GM19193 (cell line): ENCODE results near the gene CST9.

Experiments
- POLR2A ChIP-seq: IDR thresholded peaks from 4 replicates; pipeline ENCODE4 v1.6.1; 2011; ENCODE audit not compliant: insufficient read depth, insufficient read length; ENCODE audit errors: extremely low read depth

Gene CST9

GRCh38 chr20:23608251-23608846, 2.6 kb upstream of the CST9 start:
- no peak for TF ChIP-seq POLR2A

GRCh38 chr20:23607497-23608245, 2.0 kb upstream of the CST9 start:
- no peak for TF ChIP-seq POLR2A

- no peak for TF ChIP-seq POLR2A
Measured at GRCh38 chr20:23606652-23607049, 934 bp upstream of the CST9 start.

- TF ChIP-seq POLR2A, result no peak
Measured at GRCh38 chr20:23604306-23604705, 1.4 kb downstream of the CST9 start.

GRCh38 chr20:23603321-23603720, 2.4 kb downstream of the CST9 start:
- no peak for TF ChIP-seq POLR2A

DNA sequence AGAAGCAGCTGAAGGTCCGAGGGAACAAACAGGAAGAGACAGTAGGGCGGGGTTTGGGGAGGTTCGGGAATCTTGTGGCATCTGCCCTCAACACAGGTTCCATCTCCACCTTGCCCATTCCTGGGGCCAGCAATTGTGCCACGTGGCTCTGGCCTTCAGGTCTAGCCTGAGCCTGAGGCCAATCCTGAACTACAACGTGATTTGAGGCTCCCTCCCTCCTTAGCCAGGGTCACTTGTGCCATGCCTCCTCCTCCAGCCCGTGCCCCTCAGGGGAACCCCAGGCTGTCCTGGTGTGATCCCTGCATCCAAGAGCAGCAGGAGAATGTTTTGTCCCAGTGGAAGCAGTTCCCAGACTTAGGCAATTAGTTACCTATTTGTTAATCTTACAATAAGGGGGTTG, 3.0 kb downstream of the CST9 start:
- no peak for TF ChIP-seq POLR2A

DNA sequence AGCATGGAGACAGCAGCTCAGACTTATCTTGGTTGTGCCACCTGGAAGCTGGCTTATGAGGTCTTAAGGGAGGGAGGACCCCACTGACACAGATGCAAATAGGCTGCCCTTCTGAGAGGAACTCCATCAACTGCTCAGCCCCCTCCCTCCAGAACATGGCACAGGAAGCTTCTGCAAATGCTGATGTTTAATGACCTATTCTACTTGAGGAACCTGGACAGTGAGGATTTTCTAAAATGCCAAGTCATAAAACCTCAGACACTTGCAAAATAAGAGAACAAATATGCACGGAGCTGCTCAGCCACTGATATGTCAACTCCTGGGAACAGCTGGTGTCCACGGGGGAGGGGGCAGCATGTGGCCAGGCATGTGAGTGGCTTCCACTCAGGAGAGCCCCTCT, 3.5 kb downstream of the CST9 start:
- TF ChIP-seq POLR2A, result no peak

DNA sequence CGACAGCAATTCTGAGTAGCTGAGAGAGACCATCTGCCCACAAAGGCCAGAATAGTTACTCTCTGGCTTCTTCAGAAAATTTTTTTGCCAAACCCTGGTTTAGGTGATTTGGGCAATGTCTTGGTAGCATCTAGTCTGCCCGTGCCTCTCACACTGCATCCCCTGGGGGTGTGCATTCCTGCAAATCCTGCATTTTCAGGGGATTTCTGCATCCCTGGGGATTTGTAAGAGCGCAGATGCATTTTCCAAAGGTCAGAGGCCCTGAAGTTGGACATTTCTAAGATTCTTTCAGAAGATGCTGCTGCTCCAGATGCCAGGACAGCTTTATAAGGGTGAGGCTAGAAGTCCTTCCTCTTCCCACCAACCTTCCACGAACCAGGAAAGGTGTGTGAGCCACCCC, 4.0 kb downstream of the CST9 start:
- no peak for TF ChIP-seq POLR2A

GRCh38 chr20:23598481-23598880, 7.2 kb downstream of the CST9 start:
- TF ChIP-seq POLR2A, result no peak

- no peak for TF ChIP-seq POLR2A
Measured at GRCh38 chr20:23596579-23597250, 9.0 kb downstream of the CST9 start.

- no peak for TF ChIP-seq POLR2A
Measured at GRCh38 chr20:23595941-23596340, 9.8 kb downstream of the CST9 start.

GRCh38 chr20:23588434-23589403, 17.0 kb downstream of the CST9 start:
- no peak for TF ChIP-seq POLR2A

- no peak for TF ChIP-seq POLR2A
Measured at GRCh38 chr20:23587631-23588030, 18.1 kb downstream of the CST9 start.

DNA sequence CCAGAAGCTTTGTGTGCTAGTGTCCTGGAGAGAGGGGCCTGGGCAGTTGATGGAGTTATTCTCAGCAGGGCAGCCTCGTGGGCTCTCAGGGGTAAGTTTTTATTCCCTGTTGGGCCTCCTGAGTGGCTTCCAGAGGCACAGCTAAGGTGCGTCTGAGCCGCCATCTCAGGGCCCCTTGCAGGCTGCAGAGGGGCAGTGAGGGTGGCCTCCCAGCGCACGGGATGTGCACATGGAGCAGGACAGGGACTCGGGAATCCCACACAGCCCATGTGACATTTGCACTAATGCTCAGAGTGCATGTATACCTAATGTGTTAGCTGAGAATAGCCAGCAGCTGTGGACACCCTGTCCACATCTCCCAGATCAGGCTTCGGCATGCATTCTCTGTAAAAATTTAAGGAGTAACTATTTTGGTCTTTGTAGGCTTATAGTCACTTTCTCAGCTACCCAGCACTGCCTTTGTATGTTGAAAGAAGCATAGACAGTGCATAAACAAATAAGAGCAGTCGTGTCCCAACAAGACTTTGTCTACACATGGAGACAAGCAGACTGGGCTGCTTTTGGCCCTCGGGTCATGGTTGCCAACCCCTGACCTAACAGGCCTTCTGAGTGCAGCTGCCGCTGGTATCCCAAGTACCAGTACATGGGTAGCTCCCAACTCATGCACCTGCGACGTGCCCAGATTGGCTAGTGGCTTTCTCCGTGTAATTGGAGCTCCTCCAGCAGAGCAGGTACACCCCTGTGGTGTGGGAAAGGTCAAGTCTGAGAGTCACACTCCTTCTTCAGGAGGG, 18.8 kb downstream of the CST9 start:
- no peak for TF ChIP-seq POLR2A

DNA sequence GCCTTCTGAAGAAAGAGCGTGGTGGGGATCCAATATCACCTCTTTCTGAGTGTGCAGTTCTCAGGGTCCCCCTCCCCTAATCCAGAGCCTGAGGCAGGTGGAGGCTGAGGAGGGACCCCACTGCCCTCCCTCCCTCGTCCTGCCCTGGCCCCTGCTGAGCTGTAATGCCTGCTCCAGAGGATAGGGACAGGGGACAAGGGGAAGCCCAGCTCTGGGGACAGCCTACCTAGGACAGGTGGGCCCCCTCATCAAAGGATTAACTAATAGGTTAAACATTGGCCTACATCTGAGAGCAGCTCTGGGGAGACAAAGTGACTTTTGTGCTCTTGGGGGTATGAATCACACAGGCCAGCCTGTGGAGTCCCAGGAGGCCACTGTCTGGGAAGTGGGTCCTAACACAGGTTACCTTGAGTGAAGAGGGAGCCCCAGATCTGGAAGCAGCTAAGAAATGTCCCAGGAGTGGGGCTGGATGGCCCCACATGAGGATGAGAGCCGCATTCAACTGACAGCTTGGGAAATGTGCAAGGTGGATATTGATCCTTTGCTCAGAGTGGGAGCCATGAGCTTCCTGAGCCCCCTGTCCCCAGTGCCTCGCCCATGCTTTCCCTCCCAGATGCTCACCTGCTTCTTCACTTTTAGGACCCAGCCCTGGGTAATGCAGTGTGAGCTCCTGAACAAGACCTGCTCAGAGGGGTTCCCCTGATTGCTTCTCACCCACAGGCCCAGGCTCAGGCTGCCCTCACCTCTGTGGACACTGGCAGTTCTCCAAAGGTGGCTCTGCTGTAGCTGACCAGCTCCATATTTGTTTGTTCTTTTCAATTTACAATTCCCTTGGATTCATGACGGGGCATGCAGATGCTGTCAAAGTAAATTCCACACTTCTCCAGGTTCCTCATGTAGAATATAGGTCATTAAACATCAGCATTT, 19.6 kb downstream of the CST9 start:
- no peak for TF ChIP-seq POLR2A
